GM19372 (cell line): Measurements from ENCODE around the gene RASA3.

Source experiments
- ATAC-seq: cut with Tn5 transposase; IDR thresholded peaks from one replicate; pipeline ENCODE4 v1.9.1; 2021; ENCODE audit warnings: mild to moderate bottlenecking, low read depth, moderate library complexity; ENCODE audit not compliant: unreplicated experiment

RASA3 gene

GRCh38 chr13:114070098-114070799, 62.2 kb downstream of the RASA3 start:
- ATAC-seq: no peak

- no peak for ATAC-seq
Measured at GRCh38 chr13:114069376-114070097, 62.9 kb downstream of the RASA3 start.

- ATAC-seq: no peak
Measured at GRCh38 chr13:114068656-114069318, 63.6 kb downstream of the RASA3 start.

GRCh38 chr13:114067886-114068651, 64.4 kb downstream of the RASA3 start:
- ATAC-seq: no peak

GRCh38 chr13:114067381-114067885, 65.0 kb downstream of the RASA3 start:
- peak; percentile 50 for ATAC-seq

GRCh38 chr13:114066956-114067355, 65.5 kb downstream of the RASA3 start:
- no peak for ATAC-seq

GRCh38 chr13:114065926-114066774, 66.3 kb downstream of the RASA3 start:
- no peak for ATAC-seq

GRCh38 chr13:114065141-114065925, 67.1 kb downstream of the RASA3 start:
- peak; percentile 40 for ATAC-seq

GRCh38 chr13:114064450-114065140, 67.8 kb downstream of the RASA3 start:
- no peak for ATAC-seq

GRCh38 chr13:114063545-114064449, 68.6 kb downstream of the RASA3 start:
- ATAC-seq: no peak

GRCh38 chr13:114062754-114063153, 69.7 kb downstream of the RASA3 start:
- no peak for ATAC-seq

GRCh38 chr13:114062341-114062740, 70.1 kb downstream of the RASA3 start:
- no peak for ATAC-seq

GRCh38 chr13:114061744-114062143, 70.7 kb downstream of the RASA3 start:
- no peak for ATAC-seq

- ATAC-seq: no peak
Measured at GRCh38 chr13:114061047-114061446, 71.4 kb downstream of the RASA3 start.

GRCh38 chr13:114059946-114060860, 72.2 kb downstream of the RASA3 start:
- ATAC-seq: no peak

GRCh38 chr13:114059428-114059827, 73.0 kb downstream of the RASA3 start:
- no peak for ATAC-seq
